Transverse colon (tissue), 4 donors: ENCODE results near the gene SF3A1. TPM values are rescaled to one million over a fixed set of nuclear protein-coding genes. Genes with fewer than 3 reads are reported as not detected.

ENCODE experiments used
- DNase-seq: peaks from one replicate; pipeline ENCODE4 v3.0.0-alpha.2; 2019
- H3K27ac ChIP-seq, 4 donors: fragments of 200-600 bp; sonication (generic); 2 replicates each; pipeline ENCODE4 v1.5.1; 2016 to 2018; ENCODE audit warnings: inconsistent platforms in 4 of 4
- H3K27me3 ChIP-seq: fragments of 200-600 bp; sonication (generic); 2 replicates; pipeline ENCODE4 v1.5.1; 2017; ENCODE audit warnings: inconsistent platforms
- H3K36me3 ChIP-seq, 4 donors: fragments of 200-600 bp; sonication (generic); 2 replicates each; pipeline ENCODE4 v1.5.1; 2017 to 2019; ENCODE audit warnings: inconsistent platforms in 4 of 4
- H3K4me1 ChIP-seq, 4 donors: fragments of 200-600 bp; sonication (generic); 2 replicates each; pipeline ENCODE4 v1.5.1; 2017 to 2020; ENCODE audit warnings: inconsistent platforms in 4 of 4
- H3K4me3 ChIP-seq, 4 donors: fragments of 200-600 bp; sonication (generic); 1 replicate in 1 of 4; 2 replicates in 3 of 4; pipeline versions ENCODE4 v1.5.1 to v1.6.1; 2017 to 2019; ENCODE audit warnings: inconsistent platforms in 4 of 4
- H3K9me3 ChIP-seq, 2 donors: fragments of 200-600 bp; sonication (generic); 2 replicates each; pipeline ENCODE4 v1.5.1; 2017 to 2019; ENCODE audit warnings: inconsistent platforms in 2 of 2
- CTCF ChIP-seq, 5 experiments: fragments of 200-600 bp in 3 of 5; fragments of 450-650 bp in 2 of 5; sonication (generic) in 3 of 5; IDR thresholded peaks; 1 replicate in 2 of 5; 2 replicates in 3 of 5; pipeline ENCODE4 v1.5.1; 2016 to 2017; ENCODE audit warnings: antibody characterized with exemption in 5 of 5, inconsistent platforms in 3 of 5, mild to moderate bottlenecking in 2 of 5, moderate library complexity in 1 of 5
- EP300 ChIP-seq: sonication (generic); formaldehyde crosslinking; IDR thresholded peaks from one replicate; pipeline ENCODE4 v1.6.1; 2017; ENCODE audit warnings: antibody characterized with exemption, low read depth
- POLR2A ChIP-seq: fragments of 450-650 bp; IDR thresholded peaks from one replicate; pipeline ENCODE4 v1.6.1; 2016; ENCODE audit warnings: antibody characterized with exemption, mild to moderate bottlenecking, moderate library complexity
- POLR2AphosphoS5 ChIP-seq, 3 donors: sonication (generic); formaldehyde crosslinking; IDR thresholded peaks; one replicate each; pipeline ENCODE4 v1.6.1; 2016; ENCODE audit warnings: antibody characterized with exemption in 3 of 3
- WGBS, 2 donors: methylation state at CpG; one replicate each; pipeline ENCODE4 v1.1.5; 2018; ENCODE audit warnings: low coverage in 1 of 2; 5-methylcytosine and 5-hydroxymethylcytosine counted together
- in situ Hi-C, 4 donors: fragments of 200-750 bp; cut with MboI; loops; one replicate each; pipeline versions ENCODE4 v1.15.0 to v1.15.1; 2017; ENCODE audit warnings: low sequenced_read_pairs in 3 of 4, low pct_ligation_motif_present in 1 of 4, low pct_unique_long_range_greater_than_20kb in 1 of 4
- intact Hi-C: fragments of 100-400 bp; cut with DNase I; formaldehyde crosslinking; loops from one replicate; pipeline ENCODE4 v1.15.1; 2023; ENCODE audit warnings: low total_unique reads
- total RNA-seq, 4 donors: library from RNA; depleted of rRNA; stranded (reverse); fragments of >200 nt; gene quantifications; one replicate each; pipeline ENCODE4 v1.1.0, GENCODE V29; 2016

The SF3A1 gene
- total RNA-seq, 4 donors from 2014 or later: 73.2 to 664 (median 99.3) TPM

GRCh38 chr22:30399718-30400117 lies 43.0 kb upstream of the SF3A1 start:
- H3K9me3 ChIP-seq: no peaks in the 10 kb centered on the region
- intact Hi-C loops (no loop called here), in situ Hi-C loops (loop anchor here (10.0 to 25.0 kb wide), 4 partner anchors 88 to 287 kb away; partner anchors contain the start of genes CASTOR1 (in 1 of the 4) and OSM (in 1 of the 4))
- peaks cover 16% of the 10 kb centered on the region for H3K27me3 ChIP-seq
- no peak overlapping the region for H3K27ac ChIP-seq
- TF ChIP-seq POLR2AphosphoS5 (IDR thresholded peaks at IDR 0.05) (no peak), CTCF (IDR thresholded peaks at IDR 0.05) (no peak), EP300 (no peak), POLR2A (no peak)
- no peaks in the 10 kb centered on the region for H3K36me3 ChIP-seq
- H3K4me1 ChIP-seq: peaks cover 3 to 24% (median 17%) of the 10 kb centered on the region in 4 donors
- 84% methylated on average over 5 of the region's 5 CpGs; no CpG with 5 or more reads in 1 of the 2 donors for WGBS, 2 donors
- DNase-seq: no peak
- H3K4me3 ChIP-seq: no peak overlapping the region

- Histone ChIP-seq H3K27me3 (peaks cover 16% of the 10 kb centered on the region), H3K36me3 (no peaks in the 10 kb centered on the region), H3K27ac (no peak overlapping the region), H3K4me1 (peaks cover 3 to 24% (median 17%) of the 10 kb centered on the region in 4 donors), H3K9me3 (no peaks in the 10 kb centered on the region), H3K4me3 (no peak overlapping the region)
- intact Hi-C loops (no loop called here), in situ Hi-C loops (loop anchor here (10.0 to 25.0 kb wide), 4 partner anchors 88 to 287 kb away; partner anchors contain the start of genes CASTOR1 (in 1 of the 4) and OSM (in 1 of the 4))
- TF ChIP-seq POLR2AphosphoS5 (IDR thresholded peaks at IDR 0.05) (no peak), POLR2A (no peak), EP300 (no peak), CTCF (IDR thresholded peaks at IDR 0.05) (no peak)
- no peak for DNase-seq
- WGBS, 2 donors: 32 to 68% methylated on average over 5 to 24 of the region's 25 CpGs
Measured at GRCh38 chr22:30398685-30399680, 42.3 kb upstream of the SF3A1 start.

GRCh38 chr22:30397656-30398635 lies 41.3 kb upstream of the SF3A1 start:
- intact Hi-C loops (no loop called here), in situ Hi-C loops (loop anchor here (10.0 to 25.0 kb wide), 4 partner anchors 89 to 286 kb away; partner anchors contain the start of genes CASTOR1 (in 1 of the 4) and OSM (in 1 of the 4))
- TF ChIP-seq POLR2AphosphoS5 (IDR thresholded peaks at IDR 0.05): no peak
- TF ChIP-seq EP300: no peak
- TF ChIP-seq CTCF (IDR thresholded peaks at IDR 0.05): no peak
- no peak for TF ChIP-seq POLR2A
- WGBS, 2 donors: 36% methylated on average over 11 of the region's 11 CpGs; no CpG with 5 or more reads in 1 of the 2 donors
- DNase-seq: no peak
- H3K4me3 ChIP-seq: peak overlapping the region; percentile 45 to 61 (median 50)
- peak overlapping the region in 3 of 4 donors; percentile 35 to 57 (median 38) for H3K27ac ChIP-seq
- H3K36me3 ChIP-seq: no peaks in the 10 kb centered on the region
- H3K4me1 ChIP-seq: peaks cover 3 to 24% (median 17%) of the 10 kb centered on the region in 4 donors
- no peaks in the 10 kb centered on the region for H3K9me3 ChIP-seq
- H3K27me3 ChIP-seq: peaks cover 16% of the 10 kb centered on the region
